GM12878 (cell line): ENCODE measurements around the gene SUPT3H. TPM values are rescaled to one million over a fixed set of nuclear protein-coding genes. Genes with fewer than 3 reads are reported as not detected.

Experiments used
- ATAC-seq: fragments of 200-7000 bp; cut with Tn5 transposase; 3 replicates; pipeline ENCODE4 v1.9.1; 2020; ENCODE audit warnings: mild to moderate bottlenecking, moderate library complexity
- BruUV-seq: library from RNA; stranded (reverse); fragments of 400-500 nt; replicated peaks from 2 replicates; lab custom pipeline; 2021; lab: Mats Ljungman, UMichigan
- CTCF ChIA-PET: fragments of 300-600 bp; sonication (Branson Sonifier 250); formaldehyde crosslinking; extraction: SDS; loops from one replicate; lab custom pipeline; 2021; ENCODE audit warnings: inconsistent platforms; lab: Yijun Ruan, JAX
- POLR2A ChIA-PET: fragments of 350-600 bp; formaldehyde crosslinking; extraction: SDS; loops from one replicate; lab custom pipeline; 2021; ENCODE audit warnings: inconsistent platforms; lab: Charles Lee
- RAD21 ChIA-PET: fragments of 300-600 bp; sonication (Branson Sonifier 250); formaldehyde crosslinking; loops from one replicate; lab custom pipeline; 2023; ENCODE audit warnings: antibody characterized with exemption; ENCODE audit not compliant: unreplicated experiment; lab: Charles Lee
- SMC1A ChIA-PET: fragments of 300-600 bp; sonication (Branson Sonifier 250); formaldehyde crosslinking; loops from one replicate; lab custom pipeline; 2023; ENCODE audit not compliant: unreplicated experiment, uncharacterized antibody; lab: Charles Lee
- DNase-seq: peaks from one replicate; pipeline ENCODE4 v3.0.0-alpha.2; 2011; ENCODE audit warnings: low read depth, low spot score
- FAIRE-seq: peaks from 3 replicates; lab custom pipeline; 2011; peaks lifted over from hg19 to GRCh38; lab: Jason Lieb, UNC
- H2AFZ ChIP-seq: 2 replicates; pipeline ENCODE4 v1.6.0; 2011; ENCODE audit warnings: low read depth, low read length, control low read depth; ENCODE audit not compliant: control insufficient read depth
- H3K27ac ChIP-seq: 2 replicates; pipeline ENCODE4 v1.5.1; 2011; ENCODE audit warnings: control low read depth; ENCODE audit not compliant: control insufficient read depth, insufficient read depth
- H3K27me3 ChIP-seq, 2 experiments: replicated peaks in 1 of 2; 2 replicates each; pipeline versions ENCODE4 v1.6.0 to v1.6.1; 2011; ENCODE audit warnings: low read length in 1 of 2; ENCODE audit not compliant: control insufficient read depth in 2 of 2, insufficient read depth in 2 of 2
- H3K36me3 ChIP-seq, 2 experiments: 2 replicates each; pipeline ENCODE4 v1.5.1; 2011; ENCODE audit warnings: low read length in 1 of 2; ENCODE audit not compliant: control insufficient read depth in 2 of 2, insufficient read depth in 2 of 2
- H3K4me1 ChIP-seq: 2 replicates; pipeline ENCODE4 v1.6.1; 2011; ENCODE audit warnings: mild to moderate bottlenecking, low read length, moderate library complexity, mixed read lengths; ENCODE audit not compliant: control insufficient read depth, insufficient read depth
- H3K4me2 ChIP-seq: 2 replicates; pipeline ENCODE4 v1.6.0; 2011; ENCODE audit warnings: control low read depth; ENCODE audit not compliant: control insufficient read depth, insufficient read depth
- H3K4me3 ChIP-seq: fragments of 200-600 bp; sonication (generic); 2 replicates; pipeline ENCODE4 v1.5.1; 2016
- H3K79me2 ChIP-seq: 2 replicates; pipeline ENCODE4 v1.6.0; 2011; ENCODE audit warnings: low read length; ENCODE audit not compliant: control insufficient read depth, insufficient read depth
- H3K9ac ChIP-seq: 2 replicates; pipeline ENCODE4 v1.8.0; 2011; ENCODE audit warnings: low read length, control low read depth, mixed read lengths; ENCODE audit not compliant: control insufficient read depth, insufficient read depth
- H3K9me3 ChIP-seq: replicated peaks from 3 replicates; pipeline ENCODE4 v1.5.1; 2011; ENCODE audit warnings: mild to moderate bottlenecking, low read length; ENCODE audit not compliant: control insufficient read depth, insufficient read depth
- H4K20me1 ChIP-seq: 2 replicates; pipeline ENCODE4 v1.6.0; 2011; ENCODE audit not compliant: control insufficient read depth, insufficient read depth
- ATF7 ChIP-seq: fragments of 450-650 bp; IDR thresholded peaks from 2 replicates; pipeline ENCODE4 v1.6.1; 2016; ENCODE audit warnings: low read depth, mild to moderate bottlenecking
- CREB1 ChIP-seq: IDR thresholded peaks from 2 replicates; pipeline ENCODE4 v1.6.1; 2012; ENCODE audit warnings: low read depth, mild to moderate bottlenecking, inconsistent platforms
- EZH2 ChIP-seq: IDR thresholded peaks from 2 replicates; pipeline ENCODE4 v1.6.1; 2012; ENCODE audit warnings: low read depth, mild to moderate bottlenecking, control low read depth, inconsistent platforms, low read length, borderline replicate concordance; ENCODE audit not compliant: control insufficient read depth
- KDM1A ChIP-seq: fragments of 200-600 bp; sonication (generic); IDR thresholded peaks from 2 replicates; pipeline ENCODE4 v1.6.1; 2016; ENCODE audit warnings: borderline replicate concordance
- RAD51 ChIP-seq: fragments of 450-650 bp; IDR thresholded peaks from 2 replicates; pipeline ENCODE4 v1.6.1; 2016; ENCODE audit warnings: moderate library complexity, mild to moderate bottlenecking, inconsistent platforms
- SPI1 ChIP-seq: IDR thresholded peaks from 2 replicates; pipeline ENCODE4 v1.6.1; 2011; ENCODE audit warnings: low read depth, mild to moderate bottlenecking, low read length, moderate library complexity, borderline replicate concordance; ENCODE audit not compliant: insufficient read depth
- WGBS: methylation state at CpG from one replicate; pipeline ENCODE4 v1.1.6; 2016; ENCODE audit warnings: low lambda C conversion rate; ENCODE audit not compliant: insufficient replicate concordance, insufficient coverage; ENCODE audit errors: missing lambda C conversion rate; 5-methylcytosine and 5-hydroxymethylcytosine counted together
- in situ Hi-C: fragments of 300-500 bp; cut with MboI; formaldehyde crosslinking; loops from 9 replicates; pipeline ENCODE4 v1.14.3; 2018; ENCODE audit warnings: mixed read lengths
- intact Hi-C: fragments of 100-400 bp; cut with micrococcal nuclease; formaldehyde crosslinking; loops from one replicate; pipeline ENCODE4 v1.14.2; 2022; ENCODE audit not compliant: unreplicated experiment
- polyA plus RNA-seq, 11 experiments: library from polyadenylated mRNA; depleted of rRNA in 4 of 11; unstranded in 6 of 11; stranded (reverse) in 5 of 11; fragments of >200 nt; fragmentation: Nextera tagmentation in 4 of 11; fragmentation: Illumina TruSeq in 1 of 11; extraction: Ambion mirVana in 4 of 11; extraction: Trizol in 1 of 11; gene quantifications; 1 replicate in 1 of 11; 2 replicates in 10 of 11; pipeline versions ENCODE4 v1.2.1 to v1.2.3, GENCODE V29; 2011 to 2016; ENCODE audit warnings: inconsistent platforms in 2 of 11, missing spikeins in 2 of 11, low read depth in 1 of 11
- total RNA-seq, 4 experiments: library from RNA; depleted of rRNA in 3 of 4; stranded (reverse); fragments of >200 nt in 3 of 4; fragmentation: Illumina TruSeq in 1 of 4; extraction: Trizol in 1 of 4; gene quantifications; 2 replicates each; pipeline versions ENCODE4 v1.2.1 to v1.2.3, GENCODE V29; 2013 to 2021

SUPT3H gene
- total and polyA plus RNA-seq, 10 of the 15 experiments (the other 5 are each of a cell fraction or from before 2014, with no cell fraction given): 0.51 to 3.7 (median 2.0) TPM

DNA sequence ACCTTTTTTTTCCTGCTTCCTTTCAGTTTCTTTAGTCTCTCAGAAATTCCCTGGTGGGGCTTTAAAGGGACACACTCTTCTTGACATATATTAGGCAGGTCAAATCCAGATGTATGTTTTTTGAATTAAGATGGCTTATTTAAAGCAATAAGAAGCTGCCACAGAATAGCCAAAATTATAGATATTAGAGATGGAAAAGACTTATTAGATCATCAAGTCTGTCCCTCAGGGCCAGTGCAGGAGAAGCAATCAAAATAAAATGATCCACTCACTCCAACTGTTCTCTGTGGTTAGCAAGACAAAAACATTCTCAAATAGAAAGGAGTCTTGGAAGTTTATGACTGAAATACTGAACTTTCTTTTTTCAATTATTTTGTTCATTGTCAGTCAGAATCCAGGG, 527.4 kb downstream of the SUPT3H start:
- H3K36me3 ChIP-seq: no peaks in the 10 kb centered on the region
- FAIRE-seq (no peak), DNase-seq (no peak), ATAC-seq (no peak)
- H3K9me3 ChIP-seq: no peaks in the 10 kb centered on the region
- intact Hi-C loops (no loop called here), in situ Hi-C loops (no loop called here)
- ChIA-PET POLR2A (no interaction called here), RAD21 (no interaction called here), SMC1A (interaction anchor here (1.2 kb wide), 1 partner anchor 67 kb away, joined by 3 read pairs; no protein-coding TSS in a partner anchor), CTCF (interaction anchor here (0.6 to 1.1 kb wide), 2 partner anchors 11 to 193 kb away, joined by 3 read pairs; no protein-coding TSS in a partner anchor)
- H3K4me1 ChIP-seq: no peaks in the 10 kb centered on the region
- H3K4me3 ChIP-seq: no peak overlapping the region
- H3K9ac ChIP-seq: no peak overlapping the region
- TF ChIP-seq KDM1A: no peak
- no peak for TF ChIP-seq EZH2
- H3K27ac ChIP-seq: no peak overlapping the region
- no TSS peak for BruUV-seq
- H3K79me2 ChIP-seq: no peaks in the 10 kb centered on the region
- H2AFZ ChIP-seq: no peak overlapping the region
- H3K27me3 ChIP-seq: no peaks in the 10 kb centered on the region
- no peaks in the 10 kb centered on the region for H4K20me1 ChIP-seq
- H3K4me2 ChIP-seq: no peak overlapping the region

DNA sequence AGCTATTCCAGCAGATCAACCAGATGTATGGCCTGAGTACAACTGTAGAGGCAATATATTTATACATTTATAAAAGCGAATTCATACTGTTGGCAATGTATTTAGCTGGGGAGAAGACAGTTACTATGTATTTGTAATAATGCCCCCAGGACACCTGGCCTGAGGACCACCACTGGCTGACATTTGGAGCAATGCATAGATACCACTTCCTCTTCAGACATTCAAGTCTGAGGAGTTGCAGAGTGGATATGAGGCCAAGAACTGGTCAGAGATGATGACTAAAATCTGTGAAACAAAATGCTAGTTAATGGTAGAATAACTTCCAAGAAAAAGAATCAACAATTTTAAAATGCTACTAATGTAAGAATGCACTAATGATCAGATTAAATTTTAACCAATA, 527.9 kb downstream of the SUPT3H start:
- Histone ChIP-seq H3K4me2 (no peak overlapping the region), H3K9ac (no peak overlapping the region), H3K4me1 (no peaks in the 10 kb centered on the region), H3K27me3 (no peaks in the 10 kb centered on the region)
- no peak for DNase-seq
- TF ChIP-seq RAD51: no peak
- TF ChIP-seq SPI1: peak; percentile 27; the same call in 1 of the 2 replicates
- TF ChIP-seq CREB1: no peak
- TF ChIP-seq ATF7: no peak
- TF ChIP-seq, all 136 proteins: peak for 1
- no peaks in the 10 kb centered on the region for H4K20me1 ChIP-seq
- FAIRE-seq (no peak), ATAC-seq (no peak; the same call in 2 of the 3 replicates)
- no peak overlapping the region for H3K4me3 ChIP-seq
- WGBS: 50% methylated on average over 1 of the region's 1 CpG
- H2AFZ ChIP-seq: no peak overlapping the region
- no TSS peak for BruUV-seq
- SMC1A ChIA-PET: interaction anchor here (1.1 to 1.2 kb wide), 2 partner anchors 22 to 67 kb away, joined by 3 read pairs; no protein-coding TSS in a partner anchor
- RAD21 ChIA-PET: no interaction called here
- CTCF ChIA-PET: interaction anchor here (1.1 kb wide), 1 partner anchor 11 kb away, joined by 3 read pairs; no protein-coding TSS in a partner anchor
- POLR2A ChIA-PET: interaction anchor here (0.6 kb wide), 1 partner anchor 9 kb away, joined by 3 read pairs; no protein-coding TSS in a partner anchor
- intact Hi-C loops: no loop called here
- in situ Hi-C loops: no loop called here
- no peaks in the 10 kb centered on the region for H3K36me3 ChIP-seq
- H3K79me2 ChIP-seq: no peaks in the 10 kb centered on the region
- H3K9me3 ChIP-seq: no peaks in the 10 kb centered on the region
- no peak overlapping the region for H3K27ac ChIP-seq
